SW 1271 (cell line): ENCODE data around the gene IL17REL.

Source experiments
- DNase-seq, 2 experiments: peaks; one replicate each; lab custom pipeline; 2025; lab: John Stamatoyannopoulos, UW

IL17REL gene

GRCh38 chr22:50046019-50046415, 33.5 kb upstream of the IL17REL start:
- DNase-seq = no peak

- DNase-seq = no peak
Observed at GRCh38 chr22:50045211-50046018, 32.9 kb upstream of the IL17REL start.

- no peak for DNase-seq
Observed at GRCh38 chr22:50044485-50045118, 32.0 kb upstream of the IL17REL start.

- no peak for DNase-seq
Observed at GRCh38 chr22:50041361-50042065, 28.9 kb upstream of the IL17REL start.

- DNase-seq = no peak
Observed at GRCh38 chr22:50040717-50041116, 28.2 kb upstream of the IL17REL start.

GRCh38 chr22:50039669-50040443, 27.3 kb upstream of the IL17REL start:
- DNase-seq = no peak

GRCh38 chr22:50035976-50036724, 23.6 kb upstream of the IL17REL start:
- DNase-seq = no peak

GRCh38 chr22:50035131-50035881, 22.7 kb upstream of the IL17REL start:
- no peak for DNase-seq

- DNase-seq = no peak
Observed at GRCh38 chr22:50034126-50035081, 21.8 kb upstream of the IL17REL start.

- no peak for DNase-seq
Observed at GRCh38 chr22:50032941-50033601, 20.5 kb upstream of the IL17REL start.

- no peak for DNase-seq
Observed at GRCh38 chr22:50032109-50032871, 19.7 kb upstream of the IL17REL start.

GRCh38 chr22:50031189-50032091, 18.9 kb upstream of the IL17REL start:
- DNase-seq = no peak

- peak in 1 of 2 experiments; percentile 16 for DNase-seq
Observed at GRCh38 chr22:50030297-50031188, 18.0 kb upstream of the IL17REL start.

GRCh38 chr22:50027639-50028537, 15.3 kb upstream of the IL17REL start:
- DNase-seq = peak in 1 of 2 experiments; percentile 9

- DNase-seq = no peak
Observed at GRCh38 chr22:50025993-50026392, 13.4 kb upstream of the IL17REL start.
